NB4 (cell line): ENCODE measurements around the gene PLA2R1.

ENCODE experiments used
- POLR2A ChIP-seq: IDR thresholded peaks from 2 replicates; pipeline ENCODE4 v1.6.1; 2011; ENCODE audit warnings: mild to moderate bottlenecking; ENCODE audit not compliant: insufficient read length; ENCODE audit errors: extremely low read depth
- TF ChIP-seq, protein P1 (sequence below): IDR thresholded peaks from one replicate; pipeline ENCODE4 v1.5.1; 2012; ENCODE audit warnings: low read depth, low read length

GRCh38 chr2:160063879-160064612 is 1.6 kb upstream of the PLA2R1 start:
- TF ChIP-seq, protein P1, sequence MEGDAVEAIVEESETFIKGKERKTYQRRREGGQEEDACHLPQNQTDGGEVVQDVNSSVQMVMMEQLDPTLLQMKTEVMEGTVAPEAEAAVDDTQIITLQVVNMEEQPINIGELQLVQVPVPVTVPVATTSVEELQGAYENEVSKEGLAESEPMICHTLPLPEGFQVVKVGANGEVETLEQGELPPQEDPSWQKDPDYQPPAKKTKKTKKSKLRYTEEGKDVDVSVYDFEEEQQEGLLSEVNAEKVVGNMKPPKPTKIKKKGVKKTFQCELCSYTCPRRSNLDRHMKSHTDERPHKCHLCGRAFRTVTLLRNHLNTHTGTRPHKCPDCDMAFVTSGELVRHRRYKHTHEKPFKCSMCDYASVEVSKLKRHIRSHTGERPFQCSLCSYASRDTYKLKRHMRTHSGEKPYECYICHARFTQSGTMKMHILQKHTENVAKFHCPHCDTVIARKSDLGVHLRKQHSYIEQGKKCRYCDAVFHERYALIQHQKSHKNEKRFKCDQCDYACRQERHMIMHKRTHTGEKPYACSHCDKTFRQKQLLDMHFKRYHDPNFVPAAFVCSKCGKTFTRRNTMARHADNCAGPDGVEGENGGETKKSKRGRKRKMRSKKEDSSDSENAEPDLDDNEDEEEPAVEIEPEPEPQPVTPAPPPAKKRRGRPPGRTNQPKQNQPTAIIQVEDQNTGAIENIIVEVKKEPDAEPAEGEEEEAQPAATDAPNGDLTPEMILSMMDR: no peak
- TF ChIP-seq POLR2A: no peak
